Right renal pelvis (tissue), 4 donors: ENCODE results near the gene POLE3. TPM values are rescaled to one million over a fixed set of nuclear protein-coding genes. Genes with fewer than 3 reads are reported as not detected.
"Not testable (repeated sequence)": the region's sequence is repeated elsewhere in the genome, so short reads cannot be mapped to it uniquely, and the experiment has no call there.

ENCODE experiments used
- DNase-seq, 4 donors: peaks; one replicate each; pipeline ENCODE4 v3.0.0-alpha.2; 2013; ENCODE audit warnings: low read depth in 4 of 4, low spot score in 3 of 4, missing footprints in 1 of 4
- polyA plus RNA-seq, 4 donors: library from polyadenylated mRNA; unstranded; fragments of 120-200 nt; gene quantifications; one replicate each; pipeline ENCODE4 v1.2.1, GENCODE V29; 2013; ENCODE audit not compliant: insufficient read length in 4 of 4

The POLE3 gene
- polyA plus RNA-seq, 4 donors: 65.4 to 72.9 (median 69.2) TPM

GRCh38 chr9:113379094-113379828 lies 31.2 kb downstream of the POLE3 start:
- DNase-seq: not testable (repeated sequence)

GRCh38 chr9:113376634-113377567 lies 33.6 kb downstream of the POLE3 start, which contains the start of gene HDHD3:
HDHD3 (minus strand) TSS chr9:113376986; CDS start chr9:113374354, 2,632 bp downstream.
- peak; percentile 56 to 79 (median 63) for DNase-seq

- DNase-seq: no peak
These were observed 35.1 kb downstream of the POLE3 start for GRCh38 chr9:113375057-113376023.

- no peak for DNase-seq
These were observed 36.6 kb downstream of the POLE3 start for GRCh38 chr9:113373676-113374392.

GRCh38 chr9:113373256-113373655 lies 37.2 kb downstream of the POLE3 start:
- no peak for DNase-seq

GRCh38 chr9:113372059-113372458 lies 38.4 kb downstream of the POLE3 start:
- DNase-seq: no peak

- no peak for DNase-seq
These were observed 39.6 kb downstream of the POLE3 start for GRCh38 chr9:113370806-113371325.

- no peak for DNase-seq
These were observed 40.7 kb downstream of the POLE3 start for GRCh38 chr9:113369855-113370140.

GRCh38 chr9:113368982-113369854 lies 41.3 kb downstream of the POLE3 start:
- DNase-seq: no peak

- DNase-seq: no peak
These were observed 42.0 kb downstream of the POLE3 start for GRCh38 chr9:113368348-113368981.

GRCh38 chr9:113365652-113366051 lies 44.8 kb downstream of the POLE3 start:
- DNase-seq: not testable (repeated sequence)

GRCh38 chr9:113364951-113365350 lies 45.5 kb downstream of the POLE3 start:
- no peak for DNase-seq

- no peak for DNase-seq
These were observed 47.1 kb downstream of the POLE3 start for GRCh38 chr9:113363336-113363735.

- no peak for DNase-seq
These were observed 49.0 kb downstream of the POLE3 start for GRCh38 chr9:113361304-113362018.

GRCh38 chr9:113360242-113360842 lies 50.1 kb downstream of the POLE3 start:
- no peak for DNase-seq

GRCh38 chr9:113359385-113359784 lies 51.1 kb downstream of the POLE3 start:
- DNase-seq: no peak
